Sigmoid colon (tissue), 7 donors: ENCODE data around the gene PTPN3. TPM values are rescaled to one million over a fixed set of nuclear protein-coding genes. Genes with fewer than 3 reads are reported as not detected.

Experiments
- DNase-seq: peaks from one replicate; pipeline ENCODE4 v3.0.0-alpha.2; 2019
- H3K27ac ChIP-seq, 4 donors: fragments of 200-600 bp; sonication (generic); one replicate each; pipeline ENCODE4 v1.5.1; 2016 to 2019; ENCODE audit warnings: mild to moderate bottlenecking in 1 of 4
- H3K27me3 ChIP-seq, 3 donors: fragments of 200-600 bp; sonication (generic); one replicate each; pipeline ENCODE4 v1.5.1; 2019; ENCODE audit warnings: mild to moderate bottlenecking in 1 of 3
- H3K36me3 ChIP-seq, 4 donors: fragments of 200-600 bp; sonication (generic); one replicate each; pipeline ENCODE4 v1.5.1; 2016 to 2019
- H3K4me1 ChIP-seq, 4 donors: fragments of 200-600 bp; sonication (generic); one replicate each; pipeline ENCODE4 v1.5.1; 2017 to 2019
- H3K4me3 ChIP-seq, 4 donors: fragments of 200-600 bp; sonication (generic); one replicate each; pipeline ENCODE4 v1.5.1; 2017 to 2019; ENCODE audit warnings: mild to moderate bottlenecking in 2 of 4, moderate library complexity in 1 of 4
- H3K9me3 ChIP-seq, 4 donors: fragments of 200-600 bp in 3 of 4; sonication (generic) in 3 of 4; one replicate each; pipeline versions ENCODE4 v1.5.1 to v1.6.1; 2013 to 2019
- CTCF ChIP-seq, 4 experiments: fragments of 450-650 bp in 3 of 4; fragments of 200-600 bp in 1 of 4; IDR thresholded peaks; one replicate each; pipeline ENCODE4 v1.5.1; 2016 to 2019; ENCODE audit warnings: antibody characterized with exemption in 4 of 4, mild to moderate bottlenecking in 3 of 4, moderate library complexity in 2 of 4
- EP300 ChIP-seq, 4 donors: sonication (generic); formaldehyde crosslinking; IDR thresholded peaks; one replicate each; pipeline ENCODE4 v1.6.1; 2017; ENCODE audit warnings: antibody characterized with exemption in 4 of 4
- POLR2A ChIP-seq, 2 donors: fragments of 450-650 bp; IDR thresholded peaks; one replicate each; pipeline ENCODE4 v1.6.1; 2016; ENCODE audit warnings: antibody characterized with exemption in 2 of 2, mild to moderate bottlenecking in 2 of 2, moderate library complexity in 2 of 2
- POLR2AphosphoS5 ChIP-seq, 4 donors: sonication (generic); formaldehyde crosslinking; IDR thresholded peaks; one replicate each; pipeline ENCODE4 v1.6.1; 2017; ENCODE audit warnings: antibody characterized with exemption in 4 of 4
- WGBS, 2 donors: extraction: QIAGEN DNeasy Blood & Tissue Kit; methylation state at CpG; one replicate each; pipeline ENCODE4 v1.1.7; 2013; 5-methylcytosine and 5-hydroxymethylcytosine counted together
- intact Hi-C: fragments of 100-400 bp; cut with DNase I; formaldehyde crosslinking; loops from one replicate; pipeline ENCODE4 v1.15.1; 2023
- polyA plus RNA-seq, 3 donors: library from polyadenylated mRNA; stranded (reverse); fragments of 200-250 nt; gene quantifications; one replicate each; pipeline ENCODE4 v1.2.3, GENCODE V29; 2013
- total RNA-seq, 4 donors: library from RNA; depleted of rRNA; stranded (reverse); fragments of >200 nt; gene quantifications; one replicate each; pipeline ENCODE4 v1.1.0, GENCODE V29; 2016
- donor health status: healthy with polysubstance abuse.
- donor health status: Bipolar disorder and iron deficiency.
- donor health status: healthy.

Gene PTPN3
- total and polyA plus RNA-seq, 7 donors = 1.3 to 25.0 (median 2.5) TPM

- DNase-seq = no peak
Measured at GRCh38 chr9:109520475-109521132, 22.5 kb upstream of the PTPN3 start.

GRCh38 chr9:109519366-109519765 is 21.3 kb upstream of the PTPN3 start:
- TF ChIP-seq EP300 (IDR thresholded peaks at IDR 0.05) (no peak), CTCF (IDR thresholded peaks at IDR 0.05) (no peak), POLR2A (IDR thresholded peaks at IDR 0.05) (no peak), POLR2AphosphoS5 (IDR thresholded peaks at IDR 0.05) (no peak)
- no peak overlapping the region for H3K27ac ChIP-seq
- no peaks in the 10 kb centered on the region for H3K4me1 ChIP-seq
- no peaks in the 10 kb centered on the region for H3K27me3 ChIP-seq
- WGBS, 2 donors = 35 to 51% methylated on average over 5 of the region's 5 CpGs
- intact Hi-C loops = no loop called here
- no peak for DNase-seq
- no peaks in the 10 kb centered on the region for H3K36me3 ChIP-seq
- H3K9me3 ChIP-seq = no peaks in the 10 kb centered on the region
- H3K4me3 ChIP-seq = no peak overlapping the region

More at GRCh38 chr9:109520475-109521132, 22.5 kb upstream of the PTPN3 start:
- H3K27ac ChIP-seq = no peak overlapping the region
- WGBS, 2 donors = 12 to 20% methylated on average over 11 of the region's 11 CpGs
- H3K9me3 ChIP-seq = no peaks in the 10 kb centered on the region
- TF ChIP-seq POLR2AphosphoS5 (IDR thresholded peaks at IDR 0.05) (no peak), CTCF (IDR thresholded peaks at IDR 0.05) (peak; percentile 28 to 76 (median 55))
- H3K4me1 ChIP-seq = no peaks in the 10 kb centered on the region
- no peaks in the 10 kb centered on the region for H3K27me3 ChIP-seq
- no peak overlapping the region for H3K4me3 ChIP-seq
- H3K36me3 ChIP-seq = no peaks in the 10 kb centered on the region
- intact Hi-C loops = loop anchor here (5.0 kb wide), 1 partner anchor 273 kb away; no protein-coding TSS in a partner anchor

GRCh38 chr9:109518621-109519335 is 20.7 kb upstream of the PTPN3 start:
- no peak for TF ChIP-seq POLR2A (IDR thresholded peaks at IDR 0.05)
- no peak for TF ChIP-seq CTCF (IDR thresholded peaks at IDR 0.05)
- TF ChIP-seq POLR2AphosphoS5 (IDR thresholded peaks at IDR 0.05) = no peak
- no peak for TF ChIP-seq EP300 (IDR thresholded peaks at IDR 0.05)
- no peak overlapping the region for H3K27ac ChIP-seq
- H3K27me3 ChIP-seq = no peaks in the 10 kb centered on the region
- no peaks in the 10 kb centered on the region for H3K4me1 ChIP-seq
- 85% methylated on average over 4 of the region's 4 CpGs for WGBS, 2 donors
- no peak overlapping the region for H3K4me3 ChIP-seq
- DNase-seq = no peak
- no peaks in the 10 kb centered on the region for H3K36me3 ChIP-seq
- no peaks in the 10 kb centered on the region for H3K9me3 ChIP-seq
- intact Hi-C loops = no loop called here

- DNase-seq = no peak
- Histone ChIP-seq H3K27me3 (no peaks in the 10 kb centered on the region), H3K36me3 (no peaks in the 10 kb centered on the region), H3K9me3 (no peaks in the 10 kb centered on the region), H3K27ac (no peak overlapping the region), H3K4me1 (no peaks in the 10 kb centered on the region), H3K4me3 (no peak overlapping the region)
- 95 to 96% methylated on average over 1 of the region's 1 CpG for WGBS, 2 donors
- intact Hi-C loops = no loop called here
- no peak for TF ChIP-seq POLR2AphosphoS5 (IDR thresholded peaks at IDR 0.05)
- no peak for TF ChIP-seq POLR2A (IDR thresholded peaks at IDR 0.05)
- TF ChIP-seq EP300 (IDR thresholded peaks at IDR 0.05) = no peak
- no peak for TF ChIP-seq CTCF (IDR thresholded peaks at IDR 0.05)
Measured at GRCh38 chr9:109517901-109518377, 19.8 kb upstream of the PTPN3 start.
